Measurements from ENCODE around the gene ZIC1. TPM values are rescaled to one million over a fixed set of nuclear protein-coding genes. Genes with fewer than 3 reads are reported as not detected.

The ZIC1 gene
- total and polyA plus RNA-seq, 9 of the 15 experiments (the other 6 are each of a cell fraction or from before 2014, with no cell fraction given), result 0.21 to 0.42 TPM; not detected in 7

DNA sequence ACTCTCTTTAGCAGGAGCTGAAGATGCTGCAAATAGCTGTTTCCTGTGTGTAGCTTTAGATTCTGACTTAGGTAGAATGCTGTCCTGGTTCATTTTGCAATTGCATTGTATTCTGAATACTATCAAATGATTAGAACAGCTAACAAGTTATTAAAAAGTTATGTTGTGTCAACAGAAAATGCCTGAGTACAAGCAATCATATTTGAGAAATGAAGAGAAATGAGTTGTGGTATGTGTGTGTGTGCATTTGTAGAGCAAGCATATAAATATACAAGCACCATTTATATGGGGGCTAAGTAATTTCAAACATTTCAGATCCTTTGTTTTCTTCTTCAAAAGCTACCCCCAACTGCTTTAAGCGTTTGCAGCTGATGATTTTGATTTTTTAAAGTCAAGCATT, 7.8 kb downstream of the ZIC1 start:
- in situ Hi-C loops (cut with MboI) (no loop called here), intact Hi-C loops (cut with micrococcal nuclease) (no loop called here)
- Histone ChIP-seq H3K4me1 (replicated peaks in 1 of 2; ENCODE audit: control insufficient read depth in 2 of 2, insufficient read depth in 2 of 2, low read length in 2 of 2) (peaks cover 0 to 12% of the 10 kb centered on the region in 2 experiments; a peak in 1 of 5 replicates), H2AFZ (ENCODE audit: low read depth, low read length) (no peak overlapping the region), H3K27me3 (ENCODE audit: control insufficient read depth in 2 of 2, insufficient read depth in 2 of 2, low read length in 2 of 2) (peaks cover 10 to 39% of the 10 kb centered on the region in 2 experiments; a peak in 3 of 5 replicates), H4K20me1 (replicated peaks; ENCODE audit: control insufficient read depth, insufficient read depth, low read length) (no peaks in the 10 kb centered on the region), H3K4me2 (ENCODE audit: insufficient read depth, low read length) (no peak overlapping the region), H3K79me2 (ENCODE audit: control insufficient read depth, insufficient read depth, low read length) (no peaks in the 10 kb centered on the region), H3K4me3 (no peak overlapping the region), H3K9ac (ENCODE audit: insufficient read depth in 1 of 2, low read depth in 2 of 2, low read length in 2 of 2) (no peak overlapping the region), H3K9me1 (ENCODE audit: control insufficient read depth, insufficient read depth, low read length) (no peaks in the 10 kb centered on the region), H3K9me3 (replicated peaks; ENCODE audit: control insufficient read depth, insufficient read depth, low read depth, low read length) (no peaks in the 10 kb centered on the region), H3K27ac (ENCODE audit: extremely low read depth, low read depth, low read length) (no peak overlapping the region), H3K36me3 (ENCODE audit: control insufficient read depth, insufficient read depth, low read length) (no peaks in the 10 kb centered on the region)
- no peak for ATAC-seq
- no peak for FAIRE-seq
- TF ChIP-seq FOXK2 (conservative IDR thresholded peaks at IDR 0.05 in 1 of 2, IDR thresholded peaks at IDR 0.05 in 1 of 2; ENCODE audit: low read depth in 2 of 2) (no peak), HNRNPL (IDR thresholded peaks at IDR 0.05; ENCODE audit: low read depth, low read length) (no peak), HDAC1 (IDR thresholded peaks at IDR 0.05) (no peak), NFRKB (IDR thresholded peaks at IDR 0.05; ENCODE audit: low read depth) (no peak), ZC3H11A (IDR thresholded peaks at IDR 0.05; ENCODE audit: low read depth, low read length) (no peak)
- TF ChIP-seq, protein P1, sequence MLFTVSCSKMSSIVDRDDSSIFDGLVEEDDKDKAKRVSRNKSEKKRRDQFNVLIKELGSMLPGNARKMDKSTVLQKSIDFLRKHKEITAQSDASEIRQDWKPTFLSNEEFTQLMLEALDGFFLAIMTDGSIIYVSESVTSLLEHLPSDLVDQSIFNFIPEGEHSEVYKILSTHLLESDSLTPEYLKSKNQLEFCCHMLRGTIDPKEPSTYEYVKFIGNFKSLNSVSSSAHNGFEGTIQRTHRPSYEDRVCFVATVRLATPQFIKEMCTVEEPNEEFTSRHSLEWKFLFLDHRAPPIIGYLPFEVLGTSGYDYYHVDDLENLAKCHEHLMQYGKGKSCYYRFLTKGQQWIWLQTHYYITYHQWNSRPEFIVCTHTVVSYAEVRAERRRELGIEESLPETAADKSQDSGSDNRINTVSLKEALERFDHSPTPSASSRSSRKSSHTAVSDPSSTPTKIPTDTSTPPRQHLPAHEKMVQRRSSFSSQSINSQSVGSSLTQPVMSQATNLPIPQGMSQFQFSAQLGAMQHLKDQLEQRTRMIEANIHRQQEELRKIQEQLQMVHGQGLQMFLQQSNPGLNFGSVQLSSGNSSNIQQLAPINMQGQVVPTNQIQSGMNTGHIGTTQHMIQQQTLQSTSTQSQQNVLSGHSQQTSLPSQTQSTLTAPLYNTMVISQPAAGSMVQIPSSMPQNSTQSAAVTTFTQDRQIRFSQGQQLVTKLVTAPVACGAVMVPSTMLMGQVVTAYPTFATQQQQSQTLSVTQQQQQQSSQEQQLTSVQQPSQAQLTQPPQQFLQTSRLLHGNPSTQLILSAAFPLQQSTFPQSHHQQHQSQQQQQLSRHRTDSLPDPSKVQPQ (CRISPR knock-in tag; IDR thresholded peaks at IDR 0.05; ENCODE audit: borderline replicate concordance), result no peak
- TF ChIP-seq, protein P2, sequence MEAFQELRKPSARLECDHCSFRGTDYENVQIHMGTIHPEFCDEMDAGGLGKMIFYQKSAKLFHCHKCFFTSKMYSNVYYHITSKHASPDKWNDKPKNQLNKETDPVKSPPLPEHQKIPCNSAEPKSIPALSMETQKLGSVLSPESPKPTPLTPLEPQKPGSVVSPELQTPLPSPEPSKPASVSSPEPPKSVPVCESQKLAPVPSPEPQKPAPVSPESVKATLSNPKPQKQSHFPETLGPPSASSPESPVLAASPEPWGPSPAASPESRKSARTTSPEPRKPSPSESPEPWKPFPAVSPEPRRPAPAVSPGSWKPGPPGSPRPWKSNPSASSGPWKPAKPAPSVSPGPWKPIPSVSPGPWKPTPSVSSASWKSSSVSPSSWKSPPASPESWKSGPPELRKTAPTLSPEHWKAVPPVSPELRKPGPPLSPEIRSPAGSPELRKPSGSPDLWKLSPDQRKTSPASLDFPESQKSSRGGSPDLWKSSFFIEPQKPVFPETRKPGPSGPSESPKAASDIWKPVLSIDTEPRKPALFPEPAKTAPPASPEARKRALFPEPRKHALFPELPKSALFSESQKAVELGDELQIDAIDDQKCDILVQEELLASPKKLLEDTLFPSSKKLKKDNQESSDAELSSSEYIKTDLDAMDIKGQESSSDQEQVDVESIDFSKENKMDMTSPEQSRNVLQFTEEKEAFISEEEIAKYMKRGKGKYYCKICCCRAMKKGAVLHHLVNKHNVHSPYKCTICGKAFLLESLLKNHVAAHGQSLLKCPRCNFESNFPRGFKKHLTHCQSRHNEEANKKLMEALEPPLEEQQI (IDR thresholded peaks at IDR 0.05), result no peak
- TF ChIP-seq, protein P3, sequence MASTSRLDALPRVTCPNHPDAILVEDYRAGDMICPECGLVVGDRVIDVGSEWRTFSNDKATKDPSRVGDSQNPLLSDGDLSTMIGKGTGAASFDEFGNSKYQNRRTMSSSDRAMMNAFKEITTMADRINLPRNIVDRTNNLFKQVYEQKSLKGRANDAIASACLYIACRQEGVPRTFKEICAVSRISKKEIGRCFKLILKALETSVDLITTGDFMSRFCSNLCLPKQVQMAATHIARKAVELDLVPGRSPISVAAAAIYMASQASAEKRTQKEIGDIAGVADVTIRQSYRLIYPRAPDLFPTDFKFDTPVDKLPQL (IDR thresholded peaks at IDR 0.05; ENCODE audit: extremely low read depth, insufficient read length), result no peak
- DNase-seq (ENCODE audit: extremely low read depth in 1 of 4, low spot score in 3 of 4), result no peak
- BruUV-seq (replicated peaks), result no TSS peak
- 8% methylated on average over 1 of the region's 1 CpG for WGBS (ENCODE audit: insufficient coverage, low coverage, missing lambda C conversion rate)
- ChIA-PET POLR2A (no interaction called here), CTCF (ENCODE audit: low intra/inter-chr PET ratio) (no interaction called here)
